Adrenal gland (tissue), 5 donors: ENCODE measurements around the gene IGHMBP2.

Source experiments
- POLR2A ChIP-seq, 2 donors: fragments of 450-650 bp; IDR thresholded peaks; one replicate each; pipeline ENCODE4 v1.6.1; 2017; ENCODE audit warnings: antibody characterized with exemption in 2 of 2, mild to moderate bottlenecking in 2 of 2, moderate library complexity in 1 of 2
- TF ChIP-seq, protein P1 (sequence below), 6 experiments: fragments of 450-650 bp in 4 of 6; fragments of 200-600 bp in 2 of 6; sonication (generic) in 1 of 6; IDR thresholded peaks; 1 replicate in 5 of 6; 2 replicates in 1 of 6; pipeline versions ENCODE4 v1.5.1 to v1.8.0; 2016 to 2021; ENCODE audit warnings: antibody characterized with exemption in 6 of 6, mild to moderate bottlenecking in 2 of 6, moderate library complexity in 1 of 6
- donor health status: DM: no; HTN: no; CAD: no.

DNA sequence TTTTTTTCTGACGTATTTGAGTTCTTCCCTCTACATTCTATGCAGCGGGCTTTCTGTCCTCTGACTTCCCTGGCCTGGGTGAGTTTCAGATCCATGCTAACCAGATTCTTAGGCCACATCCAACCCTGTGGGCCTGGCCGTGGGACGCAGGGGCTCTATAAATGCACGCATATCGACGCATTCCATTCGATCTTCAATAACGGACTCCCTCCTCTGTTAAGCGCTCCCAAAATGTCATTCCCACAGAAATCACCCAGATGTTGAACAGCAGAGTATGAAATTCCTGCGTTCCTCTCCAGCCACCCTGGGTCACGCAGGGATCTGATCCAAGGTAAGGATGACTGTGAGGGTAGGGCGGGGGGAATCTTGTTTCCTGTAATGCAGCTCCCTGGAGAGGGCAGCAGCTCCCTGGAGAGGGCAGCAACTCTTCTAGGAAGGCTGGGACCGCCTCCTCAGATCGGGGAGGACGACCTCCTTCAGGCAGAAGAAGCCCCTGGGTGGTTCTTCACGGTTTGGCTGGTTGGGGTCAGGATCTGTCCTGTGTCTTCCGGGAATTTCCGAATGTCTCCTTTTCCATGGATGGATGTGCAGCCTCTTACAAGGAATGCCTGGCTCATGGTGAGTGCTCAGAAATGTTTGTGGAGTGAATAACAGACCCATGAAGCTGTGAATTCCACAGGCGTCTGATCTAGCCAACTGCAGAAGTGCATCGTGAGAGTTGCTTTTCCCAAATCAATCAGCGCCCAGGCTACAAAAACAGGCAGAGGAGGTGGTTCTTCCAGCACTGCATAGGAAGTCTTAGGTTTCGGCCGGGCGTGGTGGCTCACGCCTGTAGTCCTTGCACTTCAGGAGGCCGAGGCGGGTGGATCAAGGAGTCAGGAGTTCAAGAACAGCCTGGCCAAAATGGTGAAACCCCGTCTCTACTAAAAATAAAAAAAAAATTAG is 64.9 kb downstream of the IGHMBP2 start:
- TF ChIP-seq, protein P1, sequence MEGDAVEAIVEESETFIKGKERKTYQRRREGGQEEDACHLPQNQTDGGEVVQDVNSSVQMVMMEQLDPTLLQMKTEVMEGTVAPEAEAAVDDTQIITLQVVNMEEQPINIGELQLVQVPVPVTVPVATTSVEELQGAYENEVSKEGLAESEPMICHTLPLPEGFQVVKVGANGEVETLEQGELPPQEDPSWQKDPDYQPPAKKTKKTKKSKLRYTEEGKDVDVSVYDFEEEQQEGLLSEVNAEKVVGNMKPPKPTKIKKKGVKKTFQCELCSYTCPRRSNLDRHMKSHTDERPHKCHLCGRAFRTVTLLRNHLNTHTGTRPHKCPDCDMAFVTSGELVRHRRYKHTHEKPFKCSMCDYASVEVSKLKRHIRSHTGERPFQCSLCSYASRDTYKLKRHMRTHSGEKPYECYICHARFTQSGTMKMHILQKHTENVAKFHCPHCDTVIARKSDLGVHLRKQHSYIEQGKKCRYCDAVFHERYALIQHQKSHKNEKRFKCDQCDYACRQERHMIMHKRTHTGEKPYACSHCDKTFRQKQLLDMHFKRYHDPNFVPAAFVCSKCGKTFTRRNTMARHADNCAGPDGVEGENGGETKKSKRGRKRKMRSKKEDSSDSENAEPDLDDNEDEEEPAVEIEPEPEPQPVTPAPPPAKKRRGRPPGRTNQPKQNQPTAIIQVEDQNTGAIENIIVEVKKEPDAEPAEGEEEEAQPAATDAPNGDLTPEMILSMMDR (IDR thresholded peaks at IDR 0.05), result no peak
- no peak for TF ChIP-seq POLR2A (IDR thresholded peaks at IDR 0.05)
